Colon (tissue), 2 donors: ENCODE measurements around the gene CYP4F12.
"Not testable (repeated sequence)": the region's sequence is repeated elsewhere in the genome, so short reads cannot be mapped to it uniquely, and the experiment has no call there.

Source experiments
- FAIRE-seq: peaks from 2 replicates; lab custom pipeline; 2012; peaks lifted over from hg19 to GRCh38; lab: Jason Lieb, UNC
- donor health status: control.
- donor health status: control.

The CYP4F12 gene

DNA sequence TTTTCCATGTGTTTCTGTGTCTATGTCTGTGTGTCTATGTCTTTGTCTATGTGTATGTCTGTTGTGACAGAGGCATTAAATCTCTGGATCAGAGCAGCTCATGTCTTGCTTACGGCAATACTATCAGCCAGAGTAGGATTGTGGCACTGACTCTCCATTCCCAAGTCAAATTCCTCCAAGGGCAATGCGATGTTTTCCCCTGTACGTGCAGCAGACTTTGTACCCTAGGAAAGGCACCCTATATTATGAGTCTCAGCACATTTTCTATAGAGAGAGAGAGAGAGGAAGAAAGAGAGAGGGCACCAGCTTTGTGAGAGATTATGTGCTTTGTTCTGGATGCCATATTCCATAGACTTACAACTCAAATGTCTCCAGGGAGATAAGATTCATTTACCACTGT lies 21.1 kb upstream of the CYP4F12 start:
- FAIRE-seq = no peak

DNA sequence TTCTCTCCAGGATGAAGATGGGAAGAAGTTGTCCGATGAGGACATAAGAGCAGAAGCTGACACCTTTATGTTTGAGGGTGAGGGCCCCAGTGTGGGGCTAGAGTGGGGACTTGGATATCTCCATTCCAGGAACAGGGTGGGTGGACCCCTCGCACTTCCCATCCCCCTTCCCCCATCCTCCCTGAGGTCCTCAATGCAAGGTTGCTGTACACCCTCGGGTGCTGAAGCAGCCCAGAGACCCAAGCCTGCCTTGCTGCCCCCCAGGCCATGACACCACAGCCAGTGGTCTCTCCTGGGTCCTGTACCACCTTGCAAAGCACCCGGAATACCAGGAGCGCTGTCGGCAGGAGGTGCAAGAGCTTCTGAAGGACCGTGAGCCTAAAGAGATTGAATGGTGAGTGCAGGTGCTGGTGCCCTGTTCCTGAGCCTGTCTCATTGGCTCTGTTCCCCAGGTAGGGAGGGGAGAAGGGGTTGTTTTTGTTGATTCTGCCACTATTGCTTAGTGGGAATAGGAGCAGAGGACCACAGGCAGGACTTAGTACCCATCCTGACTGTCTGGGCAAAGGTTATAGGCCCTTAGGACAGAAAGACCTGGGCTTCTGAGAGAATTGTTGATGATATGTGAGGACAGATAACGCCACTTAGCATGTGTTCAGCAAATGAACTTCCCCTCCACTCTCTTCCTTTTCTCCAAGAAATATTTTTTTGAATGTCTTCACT lies 20.2 kb upstream of the CYP4F12 start:
- FAIRE-seq = no peak

DNA sequence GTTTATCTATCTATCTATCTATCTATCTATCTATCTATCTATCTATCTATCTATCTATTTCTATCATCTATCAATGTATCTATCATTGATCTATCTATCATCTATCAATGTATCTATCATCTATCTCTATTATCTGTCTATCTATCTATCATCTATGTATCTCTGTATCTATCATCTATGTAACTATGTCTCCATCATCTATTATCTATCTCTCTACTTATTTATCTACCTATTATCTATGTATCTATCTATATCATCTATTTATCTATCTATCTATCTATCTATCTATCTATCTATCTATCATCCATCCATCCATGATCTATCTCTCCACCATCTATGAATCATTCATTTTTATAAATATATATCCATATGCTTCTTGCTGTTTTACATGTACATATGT lies 16.4 kb upstream of the CYP4F12 start:
- FAIRE-seq = no peak

- FAIRE-seq = no peak
Observed at GRCh38 chr19:15663247-15663646, 9.6 kb upstream of the CYP4F12 start.

DNA sequence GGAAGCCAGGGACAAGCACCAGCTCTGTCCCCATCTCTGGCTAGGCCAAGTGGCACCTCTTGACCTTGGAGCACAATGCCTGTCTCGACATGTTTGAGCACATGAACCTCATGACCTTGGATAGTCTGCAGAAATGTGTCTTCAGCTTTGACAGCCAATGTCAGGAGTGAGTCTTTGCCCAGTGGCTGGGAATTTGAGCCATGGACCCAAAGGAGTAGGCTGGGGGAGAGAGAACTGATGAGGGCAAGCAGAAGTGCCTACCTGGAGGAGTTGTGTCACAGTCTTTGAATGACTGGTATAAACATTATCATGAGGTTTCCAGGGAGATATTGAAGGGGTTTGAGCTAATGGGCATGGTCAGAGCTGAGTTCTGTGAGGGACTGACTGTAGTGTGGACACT lies 6.7 kb upstream of the CYP4F12 start:
- no peak for FAIRE-seq

DNA sequence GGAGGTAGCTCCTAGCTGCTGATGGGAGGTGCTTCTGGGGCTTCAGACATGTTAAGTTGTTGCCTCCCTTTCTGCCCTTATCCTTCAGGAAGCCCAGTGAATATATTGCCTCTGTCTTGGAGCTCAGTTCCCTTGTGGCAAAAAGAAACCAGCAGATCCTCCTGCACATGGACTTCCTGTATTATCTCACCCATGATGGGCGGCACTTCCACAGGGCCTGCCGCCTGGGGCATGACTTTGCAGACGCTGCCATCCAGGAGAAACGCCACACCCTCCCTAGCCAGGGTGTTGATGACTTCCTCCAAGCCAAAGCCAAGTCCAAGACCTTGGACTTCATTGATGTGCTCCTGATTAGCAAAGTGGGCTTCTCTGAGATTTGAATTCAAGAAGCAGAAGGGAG lies 6.0 kb upstream of the CYP4F12 start:
- FAIRE-seq = no peak

DNA sequence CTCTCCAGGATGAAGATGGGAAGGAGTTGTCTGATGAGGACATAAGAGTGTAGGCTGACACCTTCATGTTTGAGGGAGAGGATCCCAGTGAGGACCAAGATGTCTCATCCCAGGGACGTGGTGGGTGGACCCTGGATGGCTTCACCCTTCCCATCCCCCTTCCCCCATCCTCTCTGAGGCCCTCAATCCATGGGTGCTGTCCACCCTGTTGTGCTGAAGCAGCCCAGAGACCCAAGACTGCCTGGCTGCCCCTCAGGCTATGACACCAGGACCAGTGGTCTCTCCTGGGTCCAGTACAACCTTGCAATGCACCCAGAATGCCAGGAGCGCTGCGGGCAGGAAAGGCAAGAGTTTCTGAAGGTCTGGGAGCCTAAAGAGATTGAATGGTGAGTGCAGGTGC lies 3.4 kb upstream of the CYP4F12 start:
- FAIRE-seq = no peak

DNA sequence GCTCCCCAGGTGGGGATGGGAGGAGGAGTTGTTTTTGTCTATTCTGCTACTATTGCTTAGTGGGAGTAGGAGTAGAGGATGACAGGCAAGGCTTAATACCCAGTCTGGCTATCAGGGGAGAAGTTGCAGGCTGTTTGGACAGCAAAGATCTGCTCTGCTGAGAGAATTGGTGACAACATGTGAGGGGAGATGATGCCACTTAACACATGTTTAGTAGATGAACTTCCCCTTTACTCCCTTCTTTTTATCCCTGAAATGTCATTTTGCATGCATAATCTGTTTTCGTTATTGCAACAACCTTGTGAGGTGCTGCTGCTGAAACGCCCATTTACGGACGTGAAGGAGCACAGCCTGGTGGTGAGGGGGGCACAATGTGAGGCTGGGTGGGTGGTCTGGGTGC lies 3.0 kb upstream of the CYP4F12 start:
- FAIRE-seq = no peak

- no peak for FAIRE-seq
Observed at GRCh38 chr19:15671237-15671821, 1.6 kb upstream of the CYP4F12 start.

- FAIRE-seq = no peak
Observed at GRCh38 chr19:15671891-15672579, 852 bp upstream of the CYP4F12 start.

DNA sequence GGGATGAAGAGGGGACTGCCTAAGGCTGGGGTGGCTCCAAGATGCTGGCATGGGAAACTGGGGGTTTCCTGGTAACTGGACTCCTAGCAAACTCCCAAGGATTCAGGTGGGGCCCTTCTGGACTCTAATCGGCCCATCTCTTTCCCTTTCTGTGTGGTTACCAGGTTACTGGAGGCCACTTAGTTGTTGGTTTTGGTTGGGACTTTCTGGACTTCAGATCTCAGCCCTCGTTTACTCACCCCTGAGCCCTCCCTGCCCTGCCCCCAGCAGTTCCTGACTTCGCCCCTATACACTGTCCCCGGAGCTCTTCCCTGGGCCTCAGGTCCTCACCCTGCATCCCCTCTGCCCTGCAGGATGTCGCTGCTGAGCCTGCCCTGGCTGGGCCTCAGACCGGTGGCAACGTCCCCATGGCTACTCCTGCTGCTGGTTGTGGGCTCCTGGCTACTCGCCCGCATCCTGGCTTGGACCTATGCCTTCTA lies 328 bp downstream of the CYP4F12 start:
- no peak for FAIRE-seq

- FAIRE-seq = no peak
Observed at GRCh38 chr19:15675560-15675959, 2.7 kb downstream of the CYP4F12 start.

GRCh38 chr19:15679089-15679488 lies 6.2 kb downstream of the CYP4F12 start:
- FAIRE-seq = no peak

- FAIRE-seq = not testable (repeated sequence)
Observed at GRCh38 chr19:15679865-15680264, 7.0 kb downstream of the CYP4F12 start.

DNA sequence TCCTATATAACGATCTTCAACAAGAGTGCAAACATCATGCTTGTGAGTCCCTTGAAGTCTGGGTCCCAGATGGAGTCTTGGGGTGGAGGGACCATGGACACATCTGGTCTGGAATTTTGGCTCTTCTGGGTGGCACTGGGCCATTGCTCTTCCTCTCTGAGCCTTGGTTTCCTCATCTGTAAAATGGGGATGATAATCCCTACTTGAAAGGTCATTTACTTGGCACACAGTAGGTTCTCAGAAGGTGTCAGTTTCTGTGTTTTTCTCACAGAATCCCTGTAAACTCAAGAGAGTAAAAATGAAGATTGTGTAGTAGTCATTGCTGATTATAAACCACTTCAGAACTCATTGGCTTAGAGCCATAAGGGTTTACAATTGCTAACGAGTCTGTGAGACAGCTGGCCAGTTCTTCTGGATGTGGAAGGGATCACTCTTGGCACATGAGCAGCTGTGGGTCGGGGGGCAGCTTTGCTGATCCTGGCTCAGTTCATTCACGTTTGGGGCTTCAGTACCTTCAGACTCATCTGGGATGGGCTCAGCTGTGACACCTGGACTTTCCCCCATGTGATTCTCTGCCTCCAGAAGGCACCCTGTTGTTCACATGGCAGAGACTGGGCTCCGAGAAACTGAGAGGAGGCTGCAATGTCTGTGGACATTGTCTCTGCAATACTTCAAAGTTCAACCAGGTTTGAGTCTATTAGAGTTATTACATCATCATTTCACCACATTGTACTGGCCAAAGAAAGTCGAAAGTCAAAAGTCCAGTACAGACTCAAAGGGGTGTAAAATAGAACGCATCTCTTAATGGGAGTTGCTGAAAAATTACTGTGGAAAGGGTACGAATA lies 7.8 kb downstream of the CYP4F12 start:
- FAIRE-seq = no peak

DNA sequence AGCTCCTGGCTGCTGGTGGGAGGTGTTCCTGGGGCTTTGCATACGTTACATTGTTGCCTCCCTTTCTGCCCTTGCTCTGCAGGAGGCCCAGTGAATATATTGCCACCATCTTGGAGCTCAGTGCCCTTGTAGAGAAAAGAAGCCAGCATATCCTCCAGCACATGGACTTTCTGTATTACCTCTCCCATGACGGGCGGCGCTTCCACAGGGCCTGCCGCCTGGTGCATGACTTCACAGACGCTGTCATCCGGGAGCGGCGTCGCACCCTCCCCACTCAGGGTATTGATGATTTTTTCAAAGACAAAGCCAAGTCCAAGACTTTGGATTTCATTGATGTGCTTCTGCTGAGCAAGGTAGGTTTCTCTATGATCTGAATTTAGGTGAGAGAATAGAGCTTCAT lies 10.5 kb downstream of the CYP4F12 start:
- FAIRE-seq = no peak

GRCh38 chr19:15684828-15685227 lies 11.9 kb downstream of the CYP4F12 start:
- FAIRE-seq = no peak

DNA sequence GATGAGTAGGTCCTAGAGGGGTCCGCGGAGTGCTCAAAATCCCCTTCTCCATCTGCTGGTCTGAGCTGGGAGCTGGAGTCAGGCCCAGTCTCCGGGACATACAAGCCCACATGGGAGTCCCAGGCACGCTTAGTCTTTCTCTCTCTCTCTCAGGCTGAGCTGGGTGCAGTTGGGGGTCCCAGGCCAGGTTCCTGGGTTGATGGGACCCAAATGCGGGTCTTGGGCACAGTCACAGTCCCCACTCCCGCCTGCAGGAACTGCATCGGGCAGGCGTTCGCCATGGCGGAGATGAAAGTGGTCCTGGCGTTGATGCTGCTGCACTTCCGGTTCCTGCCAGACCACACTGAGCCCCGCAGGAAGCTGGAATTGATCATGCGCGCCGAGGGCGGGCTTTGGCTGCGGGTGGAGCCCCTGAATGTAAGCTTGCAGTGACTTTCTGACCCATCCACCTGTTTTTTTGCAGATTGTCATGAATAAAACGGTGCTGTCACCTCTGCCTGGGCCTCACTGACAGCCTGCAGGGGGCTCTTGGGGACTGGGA lies 23.8 kb downstream of the CYP4F12 start:
- no peak for FAIRE-seq

- FAIRE-seq = no peak
Observed at GRCh38 chr19:15701757-15702533, 29.1 kb downstream of the CYP4F12 start.

DNA sequence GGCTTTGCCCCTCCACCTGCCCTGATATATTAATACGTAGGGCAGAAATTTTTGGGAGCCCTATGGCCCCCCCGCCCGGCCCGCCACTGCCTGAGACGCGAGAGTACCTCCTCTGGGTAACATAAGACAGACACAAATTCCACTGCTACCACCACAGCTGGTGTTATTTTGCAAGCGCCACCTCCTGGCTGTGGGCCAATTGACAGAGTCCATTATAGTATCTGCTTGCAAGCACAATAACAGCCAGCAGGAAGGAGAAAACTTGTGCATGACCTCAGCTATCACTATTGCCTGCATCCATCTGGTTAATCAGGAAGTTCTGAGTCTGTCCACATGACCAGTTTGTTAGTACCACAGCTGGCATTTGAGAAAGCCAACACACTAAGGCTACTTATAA lies 29.6 kb downstream of the CYP4F12 start:
- no peak for FAIRE-seq

GRCh38 chr19:15714638-15715037 lies 41.8 kb downstream of the CYP4F12 start:
- no peak for FAIRE-seq
